ENCODE data around the gene PPIL3.
"Not testable (repeated sequence)": the region's sequence is repeated elsewhere in the genome, so short reads cannot be mapped to it uniquely, and the experiment has no call there.

Gene PPIL3

DNA sequence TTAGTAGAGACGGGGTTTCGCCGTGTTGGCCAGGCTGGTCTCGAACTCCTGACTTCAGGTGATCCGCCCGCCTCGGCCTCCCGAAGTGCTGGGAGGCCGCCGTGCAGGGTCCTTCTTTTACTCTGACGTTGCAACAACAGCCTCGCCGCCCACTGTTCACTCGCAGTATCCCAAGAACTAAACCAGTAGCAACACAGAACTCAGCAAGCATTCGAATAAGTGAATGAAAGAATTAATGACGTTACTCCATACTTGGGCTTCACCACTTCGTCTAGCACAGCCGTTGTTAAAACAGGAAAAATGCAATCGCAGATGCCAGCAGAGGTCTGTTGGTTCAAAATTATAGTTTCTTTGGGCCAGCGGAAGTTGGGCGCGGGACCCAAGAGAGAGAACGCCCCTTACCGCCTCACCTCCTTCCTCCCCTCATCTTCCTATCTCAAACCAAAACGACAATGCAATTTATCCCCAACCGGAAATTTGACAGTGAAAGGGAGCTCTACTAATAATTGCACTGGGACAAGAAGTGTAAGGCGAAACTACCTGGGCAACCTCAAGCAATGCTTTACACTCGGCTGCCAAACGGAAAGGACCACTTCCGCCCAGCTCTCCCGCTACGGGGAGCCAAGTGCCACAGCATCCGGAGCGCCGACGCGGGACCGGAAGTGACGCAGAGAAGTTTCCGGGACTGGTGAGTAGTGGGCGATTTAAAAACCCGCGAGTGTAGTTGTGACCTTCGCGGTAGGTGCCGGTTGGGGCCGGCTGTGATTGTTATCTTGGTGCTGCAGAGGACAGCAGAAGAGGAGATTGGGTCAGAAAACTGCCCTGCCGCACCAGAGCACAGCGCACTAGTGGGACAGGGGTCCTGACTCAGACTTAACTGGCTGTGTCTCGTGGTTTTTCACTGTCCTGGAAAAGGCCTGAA is at the start of gene PPIL3, which contains the start of gene NIF3L1:
TSS of gene PPIL3 (minus strand) at position 374 of the 922 bp plus-strand sequence. CDS start 1,462 bp downstream, outside the sequence.
TSS of gene NIF3L1 (plus strand) at position 668 of the 922 bp plus-strand sequence. CDS start 2,573 bp downstream, outside the sequence.
- DNase-seq, result peak; percentile 96

DNA sequence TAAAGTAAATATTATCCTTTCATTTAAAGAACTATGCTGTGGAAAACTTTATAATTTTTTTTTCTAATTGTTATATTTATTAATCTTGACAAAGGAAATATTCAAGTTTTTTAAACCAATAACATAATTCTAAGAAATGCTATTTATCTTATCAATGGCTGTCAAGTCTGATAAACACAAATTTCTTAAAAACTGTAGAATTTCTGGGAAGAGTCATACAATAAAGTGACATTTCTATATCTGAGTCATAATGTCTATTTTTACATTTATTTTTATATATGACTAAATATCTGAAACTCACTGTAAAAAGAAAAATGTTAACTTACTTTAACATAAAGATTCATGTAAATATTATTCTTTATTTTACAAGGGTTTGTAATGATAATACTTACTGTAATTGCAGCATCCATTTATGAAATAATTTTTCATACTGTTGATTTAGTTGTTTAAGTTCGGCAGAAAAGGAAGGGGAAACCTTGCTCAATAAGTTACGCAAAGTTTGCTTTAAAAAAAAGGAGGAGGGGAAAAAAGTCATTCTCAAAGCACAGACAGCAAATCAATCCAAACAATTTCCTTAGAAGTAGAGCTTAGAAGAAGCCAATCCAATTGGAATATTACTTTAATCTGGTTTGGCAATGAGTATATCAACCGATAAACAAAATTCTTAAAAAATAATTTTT is 42.2 kb upstream of the PPIL3 start:
- DNase-seq, result no peak

DNA sequence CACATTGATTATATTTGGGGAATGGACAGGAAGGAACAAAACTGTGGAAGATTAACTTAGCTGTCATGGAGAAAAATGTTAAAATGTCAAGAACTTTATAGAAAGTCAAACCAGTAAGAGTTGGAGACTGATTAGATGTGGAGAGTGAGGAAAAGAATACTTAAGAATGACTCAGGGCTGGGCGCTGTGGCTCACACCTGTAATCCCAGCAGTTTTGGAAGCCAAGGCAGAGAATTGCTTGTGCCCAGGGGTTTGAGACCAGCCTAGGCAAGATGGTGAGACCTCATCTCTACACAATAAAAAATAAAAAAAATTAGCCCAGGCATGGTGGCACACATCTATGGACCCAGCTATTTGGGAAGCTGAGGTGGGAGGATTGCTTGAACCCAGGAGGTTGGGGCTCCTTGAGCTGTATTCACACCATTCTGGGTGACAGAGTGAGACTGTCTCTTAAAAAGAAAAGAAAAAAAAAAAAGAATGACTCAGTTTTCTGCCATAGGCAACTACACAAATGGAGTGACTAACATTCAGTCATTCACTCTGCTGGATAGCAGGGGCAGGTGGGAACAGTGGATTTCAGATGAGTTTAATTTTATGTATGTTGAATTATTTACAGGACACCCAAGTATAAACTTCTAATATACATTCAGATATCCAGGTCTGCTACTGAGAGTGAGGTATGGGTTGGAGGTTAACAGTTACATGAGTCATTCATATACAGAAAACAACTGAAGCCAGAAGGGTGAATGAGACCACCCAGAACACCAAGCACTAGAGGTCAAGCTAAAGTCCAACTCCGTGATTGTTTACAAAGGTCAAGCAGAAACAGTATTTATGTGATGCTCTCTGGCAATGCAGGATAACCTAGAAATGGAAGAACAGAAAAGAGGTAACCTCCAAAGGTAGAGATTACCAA is 40.7 kb upstream of the PPIL3 start:
- no peak for DNase-seq

DNA sequence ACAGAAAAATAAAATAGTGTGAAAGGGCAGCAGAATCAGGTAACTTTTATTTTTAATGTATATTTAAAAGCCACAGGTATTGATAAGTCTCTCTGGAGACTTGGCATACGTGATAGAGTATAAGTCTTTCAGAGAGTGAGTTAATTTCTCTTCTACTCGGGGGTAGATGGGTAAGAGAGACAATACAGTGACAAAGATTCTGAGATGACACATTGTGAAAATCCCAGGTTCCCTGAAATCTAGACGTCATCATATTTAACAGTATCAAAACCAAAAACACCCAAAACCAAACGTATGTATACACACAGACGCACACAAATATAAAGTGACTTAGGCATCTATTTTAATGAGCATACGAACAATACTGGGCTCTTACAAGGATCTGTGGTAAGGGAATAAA is 33.6 kb upstream of the PPIL3 start:
- DNase-seq, result no peak

DNA sequence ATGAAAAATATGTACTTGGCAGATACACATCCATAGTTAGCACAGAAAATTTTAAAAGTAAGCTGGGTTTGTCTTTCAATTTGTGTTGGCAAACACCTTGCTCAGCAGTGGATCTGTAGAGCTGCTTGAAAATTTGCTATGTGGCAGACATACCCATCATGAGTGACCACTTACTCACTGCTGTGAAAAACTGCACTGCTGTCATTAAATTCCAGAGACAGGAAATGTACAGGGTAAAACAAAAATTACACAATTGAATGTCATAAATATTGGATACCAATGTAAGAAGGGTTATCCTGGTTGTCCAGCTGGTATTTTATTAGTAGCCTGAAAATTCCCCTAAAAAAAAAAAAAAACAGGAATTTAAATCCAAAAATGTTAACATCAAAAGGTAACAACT is 24.8 kb upstream of the PPIL3 start:
- DNase-seq, result no peak

DNA sequence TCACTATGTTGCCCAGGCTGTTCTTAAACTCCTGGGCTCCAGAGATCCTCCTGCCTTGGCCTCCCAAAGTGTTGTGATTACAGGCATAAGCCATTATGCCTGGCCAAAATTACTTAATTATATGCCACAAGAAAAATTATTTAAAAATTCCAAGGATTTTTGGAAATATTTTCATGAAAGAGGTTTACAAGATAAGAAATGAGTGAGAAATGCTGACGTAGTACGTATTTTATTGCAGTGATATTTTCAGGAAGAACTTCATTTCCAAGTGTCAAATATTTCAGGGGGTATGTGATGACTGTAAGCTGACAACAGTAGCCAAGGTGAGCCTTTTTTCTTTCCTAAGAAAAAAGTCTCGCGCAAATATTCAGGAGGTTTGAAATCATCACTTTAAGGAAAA is 21.1 kb upstream of the PPIL3 start:
- DNase-seq, result no peak

DNA sequence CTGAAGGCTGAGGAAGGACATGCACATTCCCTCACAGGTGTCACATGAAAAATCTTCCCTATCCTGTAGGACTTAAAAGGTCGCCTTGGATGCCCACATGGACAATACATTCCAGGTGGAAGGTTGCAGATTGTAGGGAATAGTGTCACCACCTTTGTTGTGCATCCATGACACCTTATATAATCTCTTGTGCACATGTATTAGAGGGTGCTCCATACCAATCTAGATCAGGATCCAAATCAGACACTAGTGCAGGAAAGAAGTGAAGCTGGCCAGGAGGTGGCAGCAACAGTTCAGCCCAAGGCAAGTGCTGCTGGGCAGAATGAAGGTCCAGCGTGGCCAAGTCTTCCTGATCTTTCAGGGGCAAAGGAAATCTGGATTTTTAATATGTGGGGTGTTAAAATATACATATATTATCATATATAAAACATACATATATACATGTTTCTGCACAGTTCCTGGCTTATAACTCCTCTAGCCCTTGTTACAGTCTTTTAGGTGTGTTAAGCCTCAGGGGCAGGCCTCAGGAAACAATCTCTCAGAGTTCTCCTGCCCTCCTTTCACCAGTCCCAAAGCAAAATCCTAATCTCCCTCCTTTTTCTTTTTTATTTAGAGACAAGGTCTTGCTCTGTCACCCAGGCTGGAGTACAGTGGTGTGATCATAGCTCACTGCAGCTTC is 16.9 kb upstream of the PPIL3 start:
- DNase-seq, result peak; percentile 34

DNA sequence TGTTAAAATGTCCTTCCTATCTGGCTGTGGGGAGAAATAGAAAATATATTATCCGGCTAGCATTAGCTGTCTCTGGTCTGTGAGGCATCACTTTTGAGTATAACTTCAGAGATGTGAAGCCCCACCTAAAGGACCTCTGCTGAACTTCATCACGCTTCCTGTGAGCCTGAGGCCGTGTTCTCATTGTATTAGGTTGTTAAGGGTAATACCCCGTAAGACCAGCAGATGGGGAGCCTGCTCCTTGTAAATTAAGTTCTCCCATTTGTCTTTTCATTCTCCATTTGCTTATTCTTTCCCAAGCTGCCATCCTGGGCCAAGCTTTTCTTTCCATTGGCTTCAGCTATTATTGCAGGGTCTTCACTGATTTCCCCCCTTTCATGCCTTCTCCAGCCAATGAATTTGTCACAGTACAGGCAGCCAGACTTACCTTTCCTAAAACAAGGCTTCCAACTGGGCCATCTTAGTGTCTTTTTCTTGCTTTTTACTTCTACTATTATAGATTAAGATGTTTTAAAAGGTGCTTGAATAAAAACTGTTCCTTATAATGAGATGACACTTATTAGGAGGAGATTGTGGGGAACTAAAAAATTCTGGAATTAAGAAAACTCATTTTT is 12.7 kb upstream of the PPIL3 start:
- peak; percentile 83 for DNase-seq

DNA sequence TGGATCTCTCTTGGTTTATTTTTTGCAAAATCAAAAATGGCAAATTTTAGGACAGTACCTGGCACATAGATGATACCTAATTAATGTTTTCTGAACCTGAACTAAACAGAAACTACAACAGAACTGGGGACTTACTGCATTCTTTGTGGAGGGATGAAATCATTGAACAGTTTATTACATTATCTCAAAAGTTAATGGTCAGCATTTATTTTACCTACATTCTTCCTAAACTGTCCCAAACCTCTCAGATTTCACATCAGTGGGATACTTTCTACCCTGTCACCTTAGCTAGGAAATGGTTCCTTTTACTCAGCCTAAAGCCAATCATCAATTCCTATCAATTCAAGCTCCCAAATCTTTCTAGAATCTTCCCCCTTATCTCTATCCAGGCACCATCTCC is 10.6 kb upstream of the PPIL3 start:
- no peak for DNase-seq

DNA sequence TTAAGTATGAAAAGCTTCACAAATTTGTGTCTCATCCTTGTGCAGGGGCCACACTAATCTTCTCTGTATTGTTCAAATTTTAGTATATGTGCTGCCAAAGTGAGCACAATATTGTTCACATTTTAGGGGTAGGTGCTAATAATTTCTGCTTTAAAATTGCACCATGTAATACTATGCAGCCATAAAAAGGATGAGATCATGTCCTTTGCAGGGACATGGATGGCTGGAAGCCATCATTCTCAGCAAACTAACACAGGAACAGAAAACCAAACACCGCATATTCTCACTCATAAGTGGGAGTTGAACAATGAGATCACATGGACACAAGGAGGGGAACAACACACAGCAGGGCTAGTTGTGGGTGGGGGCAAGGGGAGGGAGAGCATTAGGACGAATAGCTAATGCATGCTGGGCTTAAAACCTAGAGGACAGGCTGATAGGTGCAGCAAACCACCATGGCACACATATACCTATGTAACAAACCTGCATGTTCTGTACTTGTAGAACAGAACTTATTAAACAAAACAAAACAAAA is 7.1 kb downstream of the PPIL3 start:
- DNase-seq, result not testable (repeated sequence)

DNA sequence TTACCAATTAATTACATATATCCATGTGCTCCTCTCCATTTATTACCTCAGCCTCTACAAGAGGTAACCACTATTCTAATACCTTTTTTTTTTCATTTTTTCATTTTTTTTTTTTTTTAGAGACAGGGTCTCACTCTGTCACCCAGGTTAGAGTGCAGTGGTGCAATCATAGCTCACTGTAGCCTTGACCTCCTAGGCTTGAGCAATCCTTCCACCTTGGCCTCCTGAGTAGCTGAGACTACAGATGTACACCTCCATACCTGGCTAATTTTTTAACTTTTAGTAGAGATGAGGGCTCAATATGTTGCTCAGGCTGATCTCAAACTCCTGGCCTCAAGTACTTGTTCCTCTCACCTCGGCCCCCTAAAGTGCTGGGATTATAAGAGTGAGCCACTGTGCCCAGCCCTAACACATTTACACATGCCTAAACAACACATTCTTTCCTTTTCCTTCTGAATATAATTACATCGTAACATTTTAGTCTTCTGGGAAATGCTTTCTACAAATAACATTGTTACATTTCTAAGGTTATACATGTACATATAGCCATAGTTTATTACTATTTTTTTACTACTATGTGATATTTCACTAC is 10.5 kb downstream of the PPIL3 start:
- DNase-seq, result no peak

DNA sequence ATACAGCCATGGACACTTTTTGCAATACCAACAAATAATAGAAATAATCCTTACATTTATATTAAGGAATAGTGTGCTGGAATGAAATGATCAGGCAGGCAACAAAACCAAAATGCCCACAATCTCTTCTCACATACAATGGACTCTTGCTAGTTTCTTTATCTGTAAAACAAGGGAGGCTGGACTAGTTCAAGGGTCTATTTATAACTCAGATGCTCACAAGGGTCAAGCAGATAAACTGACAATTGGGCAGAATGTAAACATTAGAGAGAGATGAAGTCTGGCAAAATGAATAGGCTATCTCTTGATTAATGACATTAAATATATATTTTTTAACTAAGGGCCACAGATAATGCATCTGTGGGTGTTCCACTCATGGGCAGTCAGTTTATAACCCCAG is 11.4 kb downstream of the PPIL3 start:
- no peak for DNase-seq

DNA sequence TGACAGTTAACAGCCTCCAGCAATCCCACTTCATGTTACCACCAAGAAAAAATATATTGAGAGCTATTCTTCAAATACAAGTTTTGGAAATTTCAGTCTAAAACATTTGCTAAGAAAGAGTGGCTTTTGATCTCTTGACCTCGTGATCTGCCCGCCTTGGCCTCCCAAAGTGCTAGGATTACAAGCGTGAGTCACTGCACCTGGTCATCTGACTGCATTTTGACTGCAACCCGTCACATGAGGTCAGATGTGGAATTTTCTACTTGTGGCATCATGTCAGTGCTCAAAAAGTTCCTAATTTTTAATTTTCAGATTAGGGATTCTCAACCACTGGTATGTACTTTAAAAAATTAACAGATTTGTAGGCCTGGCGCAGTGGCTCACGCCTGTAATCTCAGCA is 15.3 kb downstream of the PPIL3 start:
- DNase-seq, result no peak

DNA sequence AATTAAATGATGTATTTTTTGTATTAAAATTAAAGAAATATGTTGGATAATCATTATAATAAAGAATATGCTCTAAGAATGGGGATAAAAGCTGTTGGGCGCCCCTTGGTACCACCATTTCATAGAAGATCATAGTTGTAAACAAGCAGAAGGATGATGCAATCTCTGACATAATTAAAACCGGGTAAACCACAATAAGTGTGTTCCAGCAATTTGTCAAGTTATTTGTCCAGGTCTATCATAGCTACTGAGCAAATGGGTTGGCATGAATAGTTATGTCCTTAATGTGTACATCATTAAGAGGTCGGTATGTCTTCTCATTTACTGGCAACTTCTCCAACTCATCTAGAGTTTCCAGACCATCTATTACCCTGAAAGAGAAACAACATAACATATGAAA is 17.7 kb downstream of the PPIL3 start:
- no peak for DNase-seq

DNA sequence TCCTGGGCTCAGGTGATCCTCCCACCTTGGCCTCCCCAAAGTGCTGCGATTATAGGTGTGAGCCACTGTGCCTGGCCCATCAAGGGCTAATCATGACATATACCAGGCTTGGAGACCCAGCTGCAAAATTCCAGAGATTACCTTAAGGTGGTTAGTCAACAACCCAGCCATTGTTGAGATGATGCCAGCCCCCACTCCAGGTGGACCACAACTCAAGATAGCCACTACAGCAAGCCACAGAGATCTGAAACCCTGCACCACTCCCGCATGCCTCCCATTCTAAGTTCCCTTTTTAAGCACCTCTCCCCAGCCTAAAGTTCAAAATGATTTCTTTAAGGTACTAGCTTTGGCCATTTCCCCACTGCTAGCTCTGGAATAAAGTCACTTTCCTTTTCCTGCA is 19.9 kb downstream of the PPIL3 start:
- no peak for DNase-seq

DNA sequence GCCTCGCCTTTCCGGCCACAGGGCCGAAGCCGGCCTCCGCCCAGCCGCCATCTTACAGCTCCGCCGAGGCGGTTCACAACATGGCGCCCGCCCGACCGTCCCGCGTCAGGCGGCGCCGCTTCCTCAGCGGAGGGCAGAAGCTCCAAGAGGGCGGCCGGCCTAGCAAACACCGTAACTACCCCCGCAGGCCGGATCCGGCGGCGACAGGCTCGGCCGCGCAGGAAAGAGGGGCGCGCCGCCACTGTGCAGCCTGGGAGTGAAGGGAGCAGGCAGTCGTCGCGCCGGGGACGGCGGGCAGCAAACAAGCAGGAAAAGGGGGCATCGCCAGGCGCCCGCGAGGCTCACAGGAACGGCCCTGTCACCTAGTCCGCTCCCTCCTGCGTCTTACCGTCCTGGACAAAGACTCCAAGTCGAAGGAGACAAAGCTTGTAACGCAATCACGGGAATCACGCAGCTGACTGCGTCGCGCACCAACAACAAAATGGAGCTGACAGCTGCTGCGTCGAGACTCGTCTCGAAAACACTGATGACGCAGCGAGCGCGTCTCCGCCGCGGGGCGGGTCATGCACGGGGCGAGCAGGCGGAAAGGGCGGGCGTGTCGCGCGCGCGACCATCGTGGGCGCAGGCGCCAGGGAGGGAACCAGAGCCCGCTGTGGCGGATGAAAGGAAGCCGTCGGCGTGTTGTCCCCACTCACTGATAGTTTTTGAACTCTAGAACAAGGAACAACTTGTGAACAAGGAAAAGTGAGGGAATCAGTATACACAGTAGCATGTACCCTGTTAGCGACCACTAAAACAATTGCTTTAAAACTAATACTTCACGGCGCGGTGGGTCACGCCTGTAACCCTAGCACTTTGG is 24.5 kb downstream of the PPIL3 start, which contains the start of gene CLK1:
TSS of gene CLK1 (minus strand) at position 483 of the 859 bp plus-strand sequence. CDS start 2,796 bp downstream, outside the sequence.
- peak; percentile 93 for DNase-seq

DNA sequence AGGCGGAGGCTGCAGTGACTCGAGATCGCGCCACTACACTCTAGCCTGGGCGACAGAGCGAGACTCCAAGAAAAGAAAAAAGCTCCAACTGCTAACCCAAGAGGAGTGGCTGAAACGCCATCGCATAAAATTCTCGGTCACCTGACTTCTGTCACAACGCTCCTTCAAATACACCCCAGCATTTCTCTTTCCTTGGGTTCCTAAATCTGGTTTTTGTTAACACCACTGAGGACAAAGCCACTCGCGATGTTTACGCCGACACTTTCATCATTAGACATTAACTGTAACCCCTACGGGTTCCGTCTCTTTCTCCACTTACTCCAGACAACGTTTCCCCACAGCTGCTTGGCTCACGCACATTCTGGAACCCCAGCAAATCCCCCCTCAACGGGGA is 25.1 kb downstream of the PPIL3 start:
- peak; percentile 28 for DNase-seq

DNA sequence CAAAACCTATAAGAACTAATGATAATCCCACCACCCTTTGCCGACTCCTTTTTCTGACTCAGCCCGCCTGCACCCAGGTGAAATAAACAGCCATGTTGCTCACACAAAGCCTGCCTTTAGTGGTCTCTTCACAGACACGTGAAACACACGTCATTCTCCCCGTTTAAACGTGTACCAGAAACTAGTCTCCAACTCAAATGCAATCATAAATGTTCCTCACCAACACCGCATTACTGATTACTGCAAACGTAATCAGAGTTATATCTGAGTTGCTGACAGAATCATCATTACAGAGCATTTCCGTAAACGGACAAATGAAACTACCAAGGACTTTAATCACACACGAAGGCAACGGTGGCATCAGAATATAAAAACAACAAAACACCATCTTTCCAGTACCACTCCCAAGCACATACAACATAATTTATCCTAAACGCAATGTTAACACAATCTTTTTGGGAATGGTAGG is 26.3 kb downstream of the PPIL3 start:
- DNase-seq, result peak; percentile 39

DNA sequence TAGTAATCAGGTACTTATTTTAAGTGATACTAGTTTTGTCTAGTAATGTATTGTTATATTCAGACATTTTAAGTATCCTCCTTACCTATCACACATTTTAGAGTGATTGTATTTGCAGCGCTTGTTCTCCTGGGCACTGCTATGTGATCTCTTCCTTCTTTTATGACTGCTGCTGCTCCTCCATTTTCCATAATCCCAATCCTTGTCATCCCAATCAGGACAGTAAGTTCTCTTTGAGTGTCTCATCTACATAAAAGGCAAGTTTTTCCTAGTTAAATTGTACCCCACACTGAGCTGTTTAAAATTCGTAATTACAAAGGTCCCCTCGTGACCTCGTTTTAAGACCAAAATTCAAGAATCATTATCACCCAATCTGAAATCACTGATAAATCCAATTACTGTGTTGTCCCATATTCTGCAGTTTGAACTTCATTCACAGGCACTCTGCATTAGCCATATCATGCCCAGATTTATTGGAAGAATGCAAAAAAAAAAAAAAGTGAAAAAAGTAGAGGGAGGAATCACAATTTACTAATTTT is 27.2 kb downstream of the PPIL3 start:
- DNase-seq, result no peak
